ENCODE results near the gene BCAR1. TPM values are rescaled to one million over a fixed set of nuclear protein-coding genes. Genes with fewer than 3 reads are reported as not detected.

BCAR1 gene
- total and polyA plus RNA-seq, 10 of the 15 experiments (the other 5 are each of a cell fraction or from before 2014, with no cell fraction given): 0.13 to 14.1 (median 2.8) TPM; not detected in 1

DNA sequence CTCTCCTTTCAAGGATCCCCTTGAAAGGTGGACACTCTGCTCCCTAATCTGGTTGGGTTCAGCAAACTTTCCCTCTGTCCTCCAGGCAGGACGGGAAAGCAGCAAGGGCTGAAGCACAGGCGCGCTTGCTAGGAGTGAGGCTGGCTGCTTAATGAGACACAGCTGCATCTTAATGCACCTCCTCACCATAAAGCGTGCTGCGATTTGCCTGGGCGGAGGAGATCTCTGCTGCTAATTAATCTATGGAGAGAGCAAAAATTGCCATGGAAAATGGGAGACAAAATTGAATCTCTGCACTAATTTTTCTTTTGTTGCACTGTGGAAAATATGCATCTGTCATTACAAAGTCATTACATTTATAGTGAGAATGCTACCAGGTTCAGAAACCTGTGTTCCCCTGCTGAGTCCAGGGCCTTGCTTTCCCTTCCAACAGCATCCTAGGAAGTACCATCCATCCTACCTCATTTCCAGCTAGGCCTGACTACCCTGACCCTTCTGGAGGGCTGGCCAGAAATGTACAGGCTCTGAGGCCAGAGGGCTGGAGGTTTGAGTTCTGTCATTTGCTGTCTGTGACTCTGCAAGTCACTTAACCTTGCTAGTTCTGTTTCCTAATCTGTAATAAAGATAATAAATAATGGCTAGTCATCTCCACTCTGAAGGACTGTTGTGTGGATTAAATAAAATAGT is 43.5 kb upstream of the BCAR1 start (continued):
- TF ChIP-seq, protein P1, sequence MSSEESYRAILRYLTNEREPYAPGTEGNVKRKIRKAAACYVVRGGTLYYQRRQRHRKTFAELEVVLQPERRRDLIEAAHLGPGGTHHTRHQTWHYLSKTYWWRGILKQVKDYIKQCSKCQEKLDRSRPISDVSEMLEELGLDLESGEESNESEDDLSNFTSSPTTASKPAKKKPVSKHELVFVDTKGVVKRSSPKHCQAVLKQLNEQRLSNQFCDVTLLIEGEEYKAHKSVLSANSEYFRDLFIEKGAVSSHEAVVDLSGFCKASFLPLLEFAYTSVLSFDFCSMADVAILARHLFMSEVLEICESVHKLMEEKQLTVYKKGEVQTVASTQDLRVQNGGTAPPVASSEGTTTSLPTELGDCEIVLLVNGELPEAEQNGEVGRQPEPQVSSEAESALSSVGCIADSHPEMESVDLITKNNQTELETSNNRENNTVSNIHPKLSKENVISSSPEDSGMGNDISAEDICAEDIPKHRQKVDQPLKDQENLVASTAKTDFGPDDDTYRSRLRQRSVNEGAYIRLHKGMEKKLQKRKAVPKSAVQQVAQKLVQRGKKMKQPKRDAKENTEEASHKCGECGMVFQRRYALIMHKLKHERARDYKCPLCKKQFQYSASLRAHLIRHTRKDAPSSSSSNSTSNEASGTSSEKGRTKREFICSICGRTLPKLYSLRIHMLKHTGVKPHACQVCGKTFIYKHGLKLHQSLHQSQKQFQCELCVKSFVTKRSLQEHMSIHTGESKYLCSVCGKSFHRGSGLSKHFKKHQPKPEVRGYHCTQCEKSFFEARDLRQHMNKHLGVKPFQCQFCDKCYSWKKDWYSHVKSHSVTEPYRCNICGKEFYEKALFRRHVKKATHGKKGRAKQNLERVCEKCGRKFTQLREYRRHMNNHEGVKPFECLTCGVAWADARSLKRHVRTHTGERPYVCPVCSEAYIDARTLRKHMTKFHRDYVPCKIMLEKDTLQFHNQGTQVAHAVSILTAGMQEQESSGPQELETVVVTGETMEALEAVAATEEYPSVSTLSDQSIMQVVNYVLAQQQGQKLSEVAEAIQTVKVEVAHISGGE (CRISPR knock-in tag; IDR thresholded peaks at IDR 0.05): no peak
- no peak for TF ChIP-seq NR2C1 (IDR thresholded peaks at IDR 0.05)

DNA sequence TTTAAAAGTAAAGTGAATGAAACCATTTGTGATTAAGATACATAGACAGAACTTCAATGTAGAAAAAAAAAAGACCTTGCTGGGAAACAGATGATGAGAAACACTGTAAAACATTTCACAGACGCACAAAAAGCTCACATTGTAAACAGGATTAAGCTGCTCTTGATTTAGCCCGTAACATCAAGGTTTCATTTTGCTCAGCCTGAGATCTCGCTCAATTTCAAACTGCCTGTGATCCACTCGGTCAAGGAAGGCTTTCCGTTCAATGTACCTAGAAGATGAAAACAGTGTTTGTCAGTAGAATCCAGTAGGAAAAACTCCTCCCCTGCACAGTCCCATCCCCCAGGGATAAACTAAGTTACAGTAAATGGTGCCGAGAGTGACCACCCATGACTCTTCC is 42.3 kb upstream of the BCAR1 start:
- 99% methylated on average over 6 of the region's 6 CpGs for WGBS (ENCODE audit: insufficient coverage, insufficient replicate concordance, low lambda C conversion rate, missing lambda C conversion rate)
- RAD21 ChIA-PET (ENCODE audit: unreplicated experiment): no interaction called here
- no peak for TF ChIP-seq WRNIP1 (IDR thresholded peaks at IDR 0.05; ENCODE audit: borderline replicate concordance, low read depth, low read length)
- TF ChIP-seq MEF2A (IDR thresholded peaks at IDR 0.05; ENCODE audit: insufficient read depth, low read depth, low read length): no peak
- TF ChIP-seq YBX1 (IDR thresholded peaks at IDR 0.05): no peak
- no peak for TF ChIP-seq ZNF24 (IDR thresholded peaks at IDR 0.05)
- no peak for TF ChIP-seq RELA (IDR thresholded peaks at IDR 0.05; ENCODE audit: borderline replicate concordance, partially characterized antibody)
- TF ChIP-seq, protein P1 (CRISPR knock-in tag; IDR thresholded peaks at IDR 0.05): no peak
- TF ChIP-seq ZNF622 (IDR thresholded peaks at IDR 0.05): no peak
- TF ChIP-seq HDGF (IDR thresholded peaks at IDR 0.05): no peak
- TF ChIP-seq, protein P2, sequence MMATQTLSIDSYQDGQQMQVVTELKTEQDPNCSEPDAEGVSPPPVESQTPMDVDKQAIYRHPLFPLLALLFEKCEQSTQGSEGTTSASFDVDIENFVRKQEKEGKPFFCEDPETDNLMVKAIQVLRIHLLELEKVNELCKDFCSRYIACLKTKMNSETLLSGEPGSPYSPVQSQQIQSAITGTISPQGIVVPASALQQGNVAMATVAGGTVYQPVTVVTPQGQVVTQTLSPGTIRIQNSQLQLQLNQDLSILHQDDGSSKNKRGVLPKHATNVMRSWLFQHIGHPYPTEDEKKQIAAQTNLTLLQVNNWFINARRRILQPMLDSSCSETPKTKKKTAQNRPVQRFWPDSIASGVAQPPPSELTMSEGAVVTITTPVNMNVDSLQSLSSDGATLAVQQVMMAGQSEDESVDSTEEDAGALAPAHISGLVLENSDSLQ (IDR thresholded peaks at IDR 0.05): no peak
- no peak for TF ChIP-seq IKZF1 (conservative IDR thresholded peaks at IDR 0.05)
- TF ChIP-seq MTA2 (IDR thresholded peaks at IDR 0.05; ENCODE audit: low read depth): no peak

More for the DNA sequence above, 42.3 kb upstream of the BCAR1 start:
- Histone ChIP-seq H3K4me2 (ENCODE audit: control insufficient read depth, insufficient read depth) (no peak overlapping the region), H3K27ac (ENCODE audit: control insufficient read depth, insufficient read depth) (no peak overlapping the region), H3K4me3 (no peak overlapping the region), H3K27me3 (replicated peaks in 1 of 2; ENCODE audit: control insufficient read depth in 2 of 2, insufficient read depth in 2 of 2, low read length in 1 of 2) (no peaks in the 10 kb centered on the region), H4K20me1 (ENCODE audit: control insufficient read depth, insufficient read depth) (no peaks in the 10 kb centered on the region), H3K36me3 (ENCODE audit: control insufficient read depth in 2 of 2, insufficient read depth in 2 of 2, low read length in 1 of 2) (no peaks in the 10 kb centered on the region; a peak in 1 of 4 replicates), H3K4me1 (ENCODE audit: control insufficient read depth, insufficient read depth, low read length) (peaks cover 2% of the 10 kb centered on the region; the same call in 1 of the 2 replicates), H3K79me2 (ENCODE audit: control insufficient read depth, insufficient read depth, low read length) (no peaks in the 10 kb centered on the region), H3K9ac (ENCODE audit: control insufficient read depth, insufficient read depth, low read length) (no peak overlapping the region), H3K9me3 (replicated peaks; ENCODE audit: control insufficient read depth, insufficient read depth, low read length) (no peaks in the 10 kb centered on the region), H2AFZ (ENCODE audit: control insufficient read depth, low read depth, low read length) (no peak overlapping the region)
- in situ Hi-C loops (cut with MboI): no loop called here
- no peak for ATAC-seq
- ChIA-PET SMC1A (ENCODE audit: uncharacterized antibody, unreplicated experiment) (interaction anchor here (1.0 to 1.6 kb wide), 2 partner anchors 12 to 85 kb away, joined by 3 to 5 read pairs; no protein-coding TSS in a partner anchor), CTCF (interaction anchor here (0.5 to 1.3 kb wide), 3 partner anchors 94 to 118 kb away, joined by 3 to 4 read pairs (median 3); no protein-coding TSS in a partner anchor), POLR2A (no interaction called here)
- no peak for FAIRE-seq
- no peak for DNase-seq (ENCODE audit: low read depth, low spot score)
- intact Hi-C loops (cut with micrococcal nuclease; ENCODE audit: unreplicated experiment): no loop called here
- no TSS peak for BruUV-seq (replicated peaks)
